Esophagus muscularis mucosa (tissue), 3 donors: ENCODE measurements around the gene KRT6A.

ENCODE experiments used
- EP300 ChIP-seq: sonication (generic); formaldehyde crosslinking; IDR thresholded peaks from one replicate; pipeline ENCODE4 v1.6.1; 2017; ENCODE audit warnings: antibody characterized with exemption
- TF ChIP-seq, protein P1 (sequence below), 3 experiments: fragments of 200-600 bp in 2 of 3; fragments of 450-650 bp in 1 of 3; sonication (generic) in 2 of 3; IDR thresholded peaks; one replicate each; pipeline ENCODE4 v1.5.1; 2017 to 2019; ENCODE audit warnings: antibody characterized with exemption in 3 of 3, mild to moderate bottlenecking in 2 of 3, moderate library complexity in 1 of 3

- TF ChIP-seq, protein P1, sequence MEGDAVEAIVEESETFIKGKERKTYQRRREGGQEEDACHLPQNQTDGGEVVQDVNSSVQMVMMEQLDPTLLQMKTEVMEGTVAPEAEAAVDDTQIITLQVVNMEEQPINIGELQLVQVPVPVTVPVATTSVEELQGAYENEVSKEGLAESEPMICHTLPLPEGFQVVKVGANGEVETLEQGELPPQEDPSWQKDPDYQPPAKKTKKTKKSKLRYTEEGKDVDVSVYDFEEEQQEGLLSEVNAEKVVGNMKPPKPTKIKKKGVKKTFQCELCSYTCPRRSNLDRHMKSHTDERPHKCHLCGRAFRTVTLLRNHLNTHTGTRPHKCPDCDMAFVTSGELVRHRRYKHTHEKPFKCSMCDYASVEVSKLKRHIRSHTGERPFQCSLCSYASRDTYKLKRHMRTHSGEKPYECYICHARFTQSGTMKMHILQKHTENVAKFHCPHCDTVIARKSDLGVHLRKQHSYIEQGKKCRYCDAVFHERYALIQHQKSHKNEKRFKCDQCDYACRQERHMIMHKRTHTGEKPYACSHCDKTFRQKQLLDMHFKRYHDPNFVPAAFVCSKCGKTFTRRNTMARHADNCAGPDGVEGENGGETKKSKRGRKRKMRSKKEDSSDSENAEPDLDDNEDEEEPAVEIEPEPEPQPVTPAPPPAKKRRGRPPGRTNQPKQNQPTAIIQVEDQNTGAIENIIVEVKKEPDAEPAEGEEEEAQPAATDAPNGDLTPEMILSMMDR (IDR thresholded peaks at IDR 0.05) = no peak
- TF ChIP-seq EP300 = no peak
Observed at GRCh38 chr12:52438305-52439301, 54.5 kb downstream of the KRT6A start.
